Activated CD4-positive, CD25-positive, alpha-beta regulatory T cell (primary cell): ENCODE results near the gene SRRM3.
"Not testable (repeated sequence)": the region's sequence is repeated elsewhere in the genome, so short reads cannot be mapped to it uniquely, and the experiment has no call there.

Source experiments
- DNase-seq, 4 experiments: peaks; one replicate each; lab custom pipeline; 2025; lab: John Stamatoyannopoulos, UW

SRRM3 gene

DNA sequence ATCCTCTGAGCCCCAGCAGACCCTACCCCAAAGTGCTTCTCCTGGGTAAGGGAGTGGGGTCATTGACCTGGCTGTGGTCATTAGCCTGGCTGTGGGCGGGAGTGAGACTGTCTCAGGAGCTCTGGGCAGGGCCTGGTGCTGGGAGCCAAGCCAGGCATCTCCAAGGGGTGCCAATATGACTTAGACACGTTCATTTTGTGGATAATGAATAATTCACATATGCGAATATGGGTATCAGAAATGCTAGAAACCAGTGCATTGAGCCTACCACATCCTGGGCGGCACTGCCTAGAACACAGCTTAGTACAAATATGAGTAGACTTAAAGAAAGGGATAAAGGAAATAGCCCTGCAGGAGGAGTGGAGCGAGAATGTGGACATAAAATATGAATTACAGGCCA is 14.4 kb upstream of the SRRM3 start:
- no peak for DNase-seq

DNA sequence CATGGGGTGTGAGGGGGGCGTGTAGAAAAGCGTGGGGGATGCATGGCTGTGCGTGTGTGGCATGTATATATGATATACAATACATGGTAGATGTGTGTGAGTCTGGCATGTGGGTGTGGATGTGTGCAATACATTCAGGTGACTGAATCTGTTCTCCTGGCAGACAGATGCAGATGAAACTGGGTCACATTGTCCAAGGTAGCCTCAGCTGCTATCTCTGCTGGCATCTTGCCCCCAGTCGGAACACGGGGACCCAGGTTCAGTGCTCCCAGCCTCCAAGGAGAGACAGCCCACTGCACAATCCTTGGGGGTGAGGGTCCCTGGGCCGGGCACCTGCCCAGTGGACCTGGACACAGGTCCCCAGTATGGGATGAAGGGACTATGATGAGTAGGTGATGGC is 12.4 kb upstream of the SRRM3 start:
- no peak for DNase-seq

DNA sequence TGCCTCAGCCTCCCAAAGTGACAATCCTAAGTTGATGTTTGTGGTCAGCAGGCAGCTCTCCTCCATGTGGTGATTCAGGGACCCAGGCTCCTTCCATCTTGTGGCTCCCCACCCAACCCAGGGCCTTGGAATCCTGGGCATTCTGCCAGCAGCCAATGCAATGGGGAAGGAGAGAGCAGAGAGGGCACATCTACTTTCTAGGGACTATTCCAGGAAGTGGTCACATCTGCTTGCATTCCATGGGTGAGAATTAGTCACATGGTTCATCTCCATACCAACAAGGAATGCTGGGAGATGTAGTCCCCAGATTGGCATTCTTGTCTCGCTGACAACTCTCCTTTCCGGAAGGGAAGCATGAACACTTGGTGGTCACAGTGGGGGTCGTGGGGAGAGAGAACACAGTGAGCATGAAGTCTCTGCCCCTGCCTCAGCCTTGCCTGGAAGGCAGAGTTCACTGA is 9.9 kb upstream of the SRRM3 start:
- DNase-seq: no peak

DNA sequence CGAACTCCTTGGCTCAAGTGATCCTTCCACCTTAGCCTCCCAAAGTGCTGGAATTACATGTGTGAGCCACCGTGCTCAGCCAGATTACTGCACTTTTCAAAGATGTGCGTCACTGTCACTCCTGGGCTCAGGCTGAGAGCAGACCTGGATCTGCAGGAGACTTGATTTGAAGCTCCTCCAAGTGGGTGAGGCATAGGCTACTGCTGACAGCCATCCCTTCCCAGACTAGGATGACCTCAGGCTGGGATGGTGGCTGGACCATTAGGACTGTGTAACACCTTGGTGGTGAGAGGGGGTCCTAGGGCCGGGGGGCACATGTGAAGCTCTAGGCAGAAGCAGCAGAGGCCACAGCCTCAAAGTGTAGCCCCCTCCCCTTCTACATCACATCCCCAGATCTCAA is 8.2 kb upstream of the SRRM3 start:
- no peak for DNase-seq

DNA sequence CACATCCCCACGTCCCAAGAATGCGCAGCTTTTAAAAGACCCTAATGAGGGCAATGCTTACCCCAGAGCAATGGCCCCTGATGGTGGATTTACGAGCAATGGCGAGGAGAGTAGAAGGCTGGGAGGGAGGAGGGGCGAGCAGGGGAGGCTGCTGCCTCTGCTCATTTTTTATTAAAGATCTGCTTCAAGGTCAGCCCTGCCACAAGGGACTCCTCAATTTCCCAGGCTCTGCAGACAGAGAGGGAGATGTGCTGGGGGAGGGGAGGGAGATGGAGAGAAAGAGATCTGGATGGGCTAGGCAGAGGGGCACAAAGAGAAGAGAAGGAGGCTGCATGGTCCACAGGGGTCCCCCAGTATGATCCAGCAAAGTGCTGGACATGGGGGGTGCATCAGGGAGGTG is 7.8 kb upstream of the SRRM3 start:
- DNase-seq: no peak

DNA sequence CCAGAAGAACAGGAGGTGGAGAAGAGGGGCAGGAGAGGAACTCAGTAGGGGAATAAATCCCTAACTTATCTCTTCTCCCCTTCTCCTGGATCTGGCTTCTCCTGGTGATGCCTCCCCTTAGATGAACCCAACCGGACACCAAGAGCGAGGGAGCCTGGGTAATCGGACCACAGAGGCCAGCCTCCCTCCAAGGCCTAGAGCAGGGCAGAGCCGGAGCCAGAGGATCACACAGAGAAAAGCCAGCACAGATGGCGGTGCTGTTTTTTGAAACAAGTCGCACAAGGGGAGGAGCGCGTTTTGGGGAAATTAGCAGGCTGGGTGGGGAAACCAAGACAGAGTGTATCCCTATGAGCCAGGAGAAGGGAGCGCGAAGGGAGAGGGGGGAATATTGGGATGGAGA is 4.9 kb upstream of the SRRM3 start:
- no peak for DNase-seq

DNA sequence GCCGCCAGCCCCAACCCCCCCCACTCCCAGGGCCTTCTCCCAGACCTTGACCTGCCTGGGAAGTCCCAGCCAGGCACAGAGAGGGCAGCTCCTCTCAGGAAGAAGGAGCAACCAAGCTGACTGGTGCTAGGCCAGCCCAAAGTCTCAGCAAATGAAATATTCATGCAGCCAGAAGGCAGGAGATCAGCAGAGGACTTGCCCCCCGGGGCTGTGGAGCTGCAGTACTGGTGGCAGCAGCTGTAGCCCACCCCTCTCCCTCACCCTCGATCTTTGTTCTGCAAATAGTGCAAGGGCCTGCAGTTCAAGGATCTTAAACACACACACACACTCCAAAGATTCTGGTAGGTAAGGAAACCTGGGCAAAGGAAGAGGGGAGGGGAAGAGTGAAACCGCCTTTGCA is 3.5 kb upstream of the SRRM3 start:
- no peak for DNase-seq

DNA sequence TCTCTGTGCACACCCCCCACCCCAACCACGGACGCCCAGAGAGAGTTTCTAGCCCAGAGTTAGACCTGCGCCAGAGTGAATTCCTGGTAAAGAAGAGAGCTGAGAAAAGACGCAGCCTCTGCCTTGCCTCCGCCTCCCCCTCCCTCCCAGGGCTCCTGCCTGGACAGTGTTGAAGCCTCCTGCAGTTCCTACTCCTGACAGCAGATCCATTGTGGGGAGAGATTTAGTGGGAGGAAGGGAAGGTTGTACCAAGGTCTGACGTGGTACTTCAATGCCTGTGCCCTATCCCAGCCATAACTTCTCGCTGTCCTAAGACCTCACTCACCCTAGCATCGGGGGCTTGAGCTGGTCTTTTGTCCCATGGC is 952 bp downstream of the SRRM3 start:
- no peak for DNase-seq

DNA sequence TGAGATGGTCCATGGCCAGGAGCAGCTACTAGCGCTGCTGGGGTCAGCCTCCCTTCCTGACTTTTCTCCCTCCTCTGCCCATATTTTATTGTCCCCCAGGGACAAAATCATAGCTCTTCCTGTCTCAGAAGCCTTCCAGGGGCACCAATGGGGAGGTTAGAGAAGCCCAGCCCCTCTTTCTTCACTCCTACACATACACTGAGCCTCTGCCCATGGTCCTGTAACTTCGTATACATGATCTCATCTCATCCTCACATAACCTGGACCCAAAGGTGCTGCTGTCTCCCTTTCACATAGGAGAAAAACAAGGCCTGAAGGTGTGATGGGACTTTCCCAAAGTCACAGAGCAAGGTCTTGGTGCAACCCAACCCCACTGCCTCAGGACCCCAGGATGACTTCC is 2.5 kb downstream of the SRRM3 start:
- no peak for DNase-seq

DNA sequence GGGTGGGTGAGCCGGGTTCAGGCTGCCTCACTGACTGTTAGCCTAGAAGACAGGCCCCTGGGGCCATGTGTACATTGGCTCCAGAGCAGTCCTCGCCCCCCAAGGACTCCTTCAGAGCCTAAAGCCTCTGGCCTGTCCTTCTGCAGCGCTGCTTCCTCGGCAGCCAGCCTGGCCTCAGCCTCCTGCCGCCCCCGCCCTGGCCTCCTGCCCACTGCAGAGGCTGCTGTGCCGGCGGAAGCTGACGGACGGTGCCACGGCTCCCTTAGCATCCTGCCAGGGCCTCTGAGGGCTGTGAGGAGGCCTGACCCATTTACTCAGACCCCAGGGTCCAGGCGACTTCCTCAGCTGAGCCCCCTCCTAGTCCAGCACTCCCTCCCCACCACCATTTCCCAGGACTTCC is 4.9 kb downstream of the SRRM3 start:
- DNase-seq: no peak

DNA sequence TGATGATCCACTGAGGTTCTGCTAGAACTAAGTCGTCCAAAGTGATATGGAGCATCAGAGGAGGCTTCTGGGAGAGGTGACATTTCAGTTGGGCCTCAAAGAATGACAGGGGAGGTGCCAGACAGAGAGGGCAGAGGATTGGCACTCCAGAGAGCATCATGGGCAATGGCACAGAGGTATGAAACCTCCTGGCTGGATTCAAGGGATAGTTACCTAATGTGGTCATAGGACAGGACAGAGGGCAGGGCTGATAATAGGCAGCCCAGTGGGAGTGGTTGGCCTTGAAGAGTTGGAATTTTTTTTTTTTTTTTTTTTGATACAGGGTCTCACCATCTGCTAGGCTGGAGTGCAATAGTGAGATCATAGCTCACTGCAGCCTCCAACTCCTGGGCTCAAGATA is 7.6 kb downstream of the SRRM3 start:
- DNase-seq: no peak

DNA sequence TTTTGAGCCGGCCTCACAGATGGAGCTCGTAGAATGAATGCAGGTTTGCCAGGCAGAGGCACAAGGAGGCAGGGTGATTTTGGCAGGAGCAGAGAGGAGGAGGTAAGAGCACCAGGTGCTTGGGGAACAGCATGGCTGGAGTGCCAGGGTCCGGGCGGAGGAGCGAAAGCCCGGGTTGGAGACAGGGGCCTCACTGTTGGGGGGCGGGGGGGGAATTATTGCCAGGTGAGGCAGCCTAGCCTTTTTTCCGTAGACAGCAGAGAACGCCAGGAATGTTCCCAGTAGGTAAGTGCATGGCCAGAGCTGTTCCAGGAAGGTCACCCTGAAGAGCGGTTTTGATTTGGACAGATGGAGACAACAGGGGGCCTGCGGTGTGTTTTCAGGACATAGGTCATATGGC is 9.5 kb downstream of the SRRM3 start:
- no peak for DNase-seq

DNA sequence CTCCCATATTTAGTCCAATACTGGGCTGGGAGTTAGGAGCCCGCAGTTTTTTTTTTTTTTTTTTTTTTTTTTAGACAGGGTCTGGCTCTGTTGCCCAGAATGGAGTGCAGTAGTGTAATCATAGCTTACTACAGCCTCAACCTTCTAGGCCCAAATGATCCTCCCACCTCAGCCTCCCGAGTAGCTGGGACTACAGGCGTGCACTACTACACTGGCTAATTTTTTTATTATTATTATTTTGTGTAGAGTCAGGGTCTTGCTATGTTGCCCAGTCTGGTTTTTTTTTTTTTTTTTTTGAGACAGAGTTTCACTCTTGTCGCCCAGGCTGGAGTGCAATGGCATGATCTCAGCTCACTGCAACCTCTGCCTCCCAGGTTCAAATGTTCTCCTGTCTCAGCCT is 13.7 kb downstream of the SRRM3 start:
- DNase-seq: not testable (repeated sequence)

DNA sequence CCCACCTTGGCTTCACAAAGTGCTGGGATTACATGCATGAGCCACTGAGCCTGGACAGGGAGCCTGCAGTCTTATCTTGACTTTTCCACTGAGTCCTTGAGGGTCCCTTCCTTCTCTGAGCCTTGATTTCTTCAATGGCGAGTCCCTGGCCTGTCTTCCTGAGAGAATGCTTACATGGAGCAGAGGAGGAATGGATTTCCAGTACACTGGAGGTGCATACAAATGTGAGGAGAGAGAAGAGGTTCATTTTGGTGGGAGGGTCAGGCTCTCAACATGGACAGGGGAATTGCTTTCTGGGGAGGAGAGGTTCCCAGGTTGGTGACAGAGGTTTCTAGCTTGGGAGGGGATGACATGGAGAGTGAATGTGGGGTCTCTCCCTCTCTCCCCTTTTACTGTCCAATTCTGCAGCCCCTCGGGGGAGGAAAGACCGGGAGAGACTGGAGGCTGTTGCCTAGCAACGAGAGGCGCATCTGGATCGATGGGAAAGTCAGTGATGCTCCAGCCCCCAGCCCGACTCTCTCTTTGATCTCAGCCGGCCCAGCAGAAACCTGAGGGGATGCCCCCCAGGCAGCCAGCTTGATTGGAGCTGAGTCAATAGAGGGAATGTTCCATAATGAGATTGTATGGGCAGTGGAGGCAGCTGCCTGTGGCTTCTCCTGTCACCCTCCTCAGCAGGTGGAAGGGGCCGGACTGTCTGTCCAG is 14.8 kb downstream of the SRRM3 start:
- DNase-seq: no peak

DNA sequence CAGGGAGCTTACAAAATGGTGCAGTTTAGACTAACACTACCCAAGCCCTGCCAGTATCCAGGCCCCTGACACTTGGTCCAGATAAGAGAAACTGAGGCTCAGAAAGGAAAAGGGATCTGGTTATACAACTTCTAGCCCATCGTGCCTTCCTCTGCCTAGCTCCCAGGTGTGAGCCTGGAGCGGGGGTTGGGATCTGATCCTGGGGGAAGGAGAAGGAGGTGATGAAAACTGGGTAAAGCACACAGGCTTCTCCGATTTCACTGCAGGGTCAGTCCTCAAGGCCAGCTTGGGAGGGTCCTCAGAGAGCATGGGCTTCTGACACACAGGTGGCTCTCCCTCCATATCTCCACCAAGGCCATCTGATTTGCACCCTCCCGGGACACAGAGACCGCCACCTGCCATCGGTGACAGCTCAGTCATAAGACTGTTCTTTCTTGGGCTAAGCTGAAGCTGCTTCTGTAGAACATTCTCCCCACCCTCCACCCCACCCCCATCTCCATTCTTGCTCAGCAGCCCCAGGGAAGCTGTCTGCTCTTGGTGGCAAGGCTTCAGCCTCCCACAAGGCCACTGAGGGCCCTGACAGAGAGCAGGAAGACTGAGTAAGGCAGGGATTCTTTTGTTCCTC is 16.4 kb downstream of the SRRM3 start:
- DNase-seq: no peak

DNA sequence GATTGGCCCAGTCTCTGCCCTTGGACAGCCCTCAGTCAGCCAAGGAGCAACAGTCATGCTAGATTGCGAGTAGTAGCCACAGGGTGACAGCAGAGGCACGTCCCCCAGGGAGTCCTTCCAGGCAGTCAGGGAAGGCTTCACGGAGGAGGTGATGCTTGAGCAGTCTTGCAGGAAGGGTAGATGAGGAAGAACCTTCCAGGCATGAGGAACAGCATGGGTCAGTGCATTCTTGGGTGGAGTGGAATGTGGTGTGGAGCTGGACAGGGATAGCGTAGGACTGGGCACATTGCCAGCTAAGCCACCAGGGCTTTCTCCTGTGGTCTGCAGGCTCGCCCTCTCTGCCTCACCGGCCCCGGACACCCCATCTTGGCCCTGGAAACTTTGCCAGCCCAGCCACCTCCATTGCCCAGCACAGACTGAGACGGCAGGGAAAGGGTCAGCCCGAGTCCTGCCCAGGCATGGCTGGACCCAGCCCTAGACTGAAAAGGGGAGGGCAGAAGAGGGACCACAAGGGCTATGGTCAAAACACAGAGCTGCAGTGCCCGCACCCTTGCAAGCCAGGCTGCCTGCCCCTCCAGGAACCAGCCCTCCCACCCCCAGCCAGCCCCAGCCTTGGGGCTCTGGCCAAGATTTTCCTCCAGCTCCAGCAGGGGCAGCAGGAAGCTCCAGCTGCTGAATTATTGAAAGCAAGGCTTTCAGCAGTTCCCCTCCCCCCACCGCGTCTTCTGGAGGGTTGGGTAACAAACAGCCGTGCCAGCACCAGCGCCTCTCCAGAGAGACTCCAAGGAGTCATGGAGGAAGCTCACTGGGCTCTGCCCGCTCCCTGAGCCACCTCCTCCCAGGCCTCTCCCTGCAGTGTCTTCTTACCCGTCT is 18.7 kb downstream of the SRRM3 start:
- no peak for DNase-seq

DNA sequence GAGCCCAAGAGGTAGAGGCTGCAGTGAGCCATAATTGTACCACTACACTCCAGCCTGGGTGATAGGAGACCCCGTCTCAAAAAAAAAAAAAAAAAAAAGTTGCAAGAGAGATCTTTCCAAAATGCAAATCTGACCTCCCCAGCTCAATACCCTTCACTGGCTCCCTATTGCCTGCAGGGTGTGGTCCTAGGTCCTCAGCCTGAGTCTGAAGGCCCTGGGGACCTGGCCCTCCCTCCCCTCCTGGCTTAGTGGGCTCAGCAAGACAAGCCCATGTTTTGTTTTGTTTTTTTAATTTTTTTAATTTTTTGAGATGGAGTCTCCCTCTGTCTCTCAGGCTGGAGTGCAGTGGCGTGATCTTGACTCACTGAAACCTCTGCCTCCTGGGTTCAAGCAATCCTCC is 20.6 kb downstream of the SRRM3 start:
- no peak for DNase-seq

DNA sequence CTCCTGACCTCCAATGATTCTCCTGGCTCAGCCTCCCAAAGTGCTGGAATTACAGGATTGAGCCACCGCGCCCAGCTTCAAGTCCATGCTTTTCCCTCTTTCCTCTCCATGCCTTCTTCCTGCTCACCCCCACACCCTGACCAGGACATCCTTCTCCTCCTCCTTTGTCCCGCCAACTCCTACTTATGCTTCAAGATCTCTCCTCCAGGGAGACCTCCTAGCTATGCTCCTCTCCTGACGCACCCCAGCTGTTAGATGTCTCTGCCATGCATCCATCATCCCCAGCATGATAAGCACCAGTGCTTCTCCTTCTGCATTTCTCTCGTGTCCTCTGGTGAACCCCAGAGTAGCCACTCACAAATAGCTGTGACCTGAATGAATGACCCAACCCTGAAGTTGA is 21.1 kb downstream of the SRRM3 start:
- DNase-seq: no peak

DNA sequence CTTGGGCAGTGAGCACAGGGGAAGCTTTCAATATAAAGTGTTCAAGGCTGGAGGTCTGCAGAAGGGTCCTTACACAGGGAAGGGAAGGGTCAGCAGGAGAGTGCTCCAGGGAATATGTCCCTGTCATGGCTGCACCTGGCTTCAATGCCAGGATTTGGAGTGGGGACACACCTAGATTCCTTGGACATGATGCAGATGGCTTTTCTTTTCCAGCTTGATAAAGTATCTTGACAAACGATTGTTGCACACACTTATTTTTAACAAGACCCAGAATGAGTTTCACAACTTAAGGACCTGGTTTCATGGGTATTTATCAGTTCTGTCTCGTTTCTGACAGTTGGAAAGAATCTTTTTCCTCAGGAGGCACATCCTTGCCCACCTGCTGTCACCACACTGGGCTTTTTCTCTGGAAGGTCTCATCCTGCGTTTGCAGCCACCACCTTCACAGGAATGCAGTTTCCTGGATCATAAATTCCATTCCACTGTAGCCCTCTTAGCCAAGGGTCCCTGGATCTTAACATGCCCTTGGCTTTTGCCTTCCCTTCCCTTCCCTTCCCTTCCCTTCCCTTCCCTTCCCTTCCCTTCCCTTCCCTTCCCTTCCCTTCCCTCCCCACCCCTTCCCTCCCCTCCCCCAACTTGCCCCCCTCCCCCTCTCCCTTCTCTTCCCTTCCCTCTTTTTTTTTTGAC is 21.7 kb downstream of the SRRM3 start:
- DNase-seq: no peak

DNA sequence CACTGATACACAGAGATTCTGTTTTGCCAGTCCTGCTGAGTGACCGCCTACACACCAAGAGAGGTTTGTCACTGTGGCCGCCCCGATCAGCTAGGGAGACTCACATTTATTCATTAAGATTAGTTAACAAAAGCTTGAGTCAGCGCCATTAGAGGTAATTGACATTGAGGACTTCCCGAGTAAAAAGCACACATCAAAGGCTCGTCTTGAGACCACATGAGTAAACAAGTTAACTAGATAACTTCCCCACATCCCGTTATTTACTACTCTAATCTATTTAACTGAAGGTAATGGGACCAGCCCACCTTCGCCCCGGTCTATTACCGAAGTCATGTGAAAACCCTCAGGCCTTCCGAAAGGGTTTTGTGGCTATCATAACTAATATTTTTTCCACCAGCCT is 23.0 kb downstream of the SRRM3 start:
- no peak for DNase-seq

DNA sequence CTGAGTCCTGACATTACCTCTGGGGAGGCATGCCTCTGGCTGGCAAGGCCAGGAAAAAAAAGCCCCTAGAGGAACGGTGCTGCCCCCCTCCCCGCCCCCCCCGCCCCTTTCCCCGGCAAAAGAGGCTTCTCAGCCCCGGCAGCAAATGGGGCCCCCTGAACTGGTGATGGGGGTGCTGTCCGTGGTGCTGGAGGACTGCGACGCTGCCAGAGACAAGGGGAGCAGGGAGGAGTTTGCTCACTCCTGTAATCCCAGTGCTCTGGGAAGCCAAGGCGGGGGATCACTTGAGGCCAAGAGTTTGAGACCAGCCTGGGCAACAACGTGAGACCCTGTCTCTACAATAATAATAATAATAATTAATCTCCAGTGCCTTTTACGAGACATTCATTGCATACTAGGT is 23.7 kb downstream of the SRRM3 start:
- no peak for DNase-seq

DNA sequence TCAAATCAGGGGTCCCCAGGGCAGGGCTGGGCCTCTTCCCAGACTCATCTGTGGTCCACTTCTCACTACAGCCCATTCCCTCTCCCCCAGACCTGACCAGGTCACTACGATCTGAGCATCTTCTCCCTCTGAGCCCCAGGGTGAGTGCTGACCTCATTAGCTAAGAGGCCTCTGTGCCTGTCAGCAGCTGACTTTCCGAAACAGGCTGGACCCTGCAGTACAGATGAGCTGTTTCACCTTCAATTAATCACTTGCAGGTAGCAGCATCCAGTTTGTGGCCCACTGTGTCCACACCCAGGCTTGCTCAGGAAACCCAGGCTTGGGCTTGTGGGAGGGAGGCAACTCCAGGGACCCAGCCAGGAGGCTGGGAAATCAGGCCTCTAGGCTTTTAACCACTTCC is 24.3 kb downstream of the SRRM3 start:
- DNase-seq: no peak
